Measurements from ENCODE around the gene LMO1.

- TF ChIP-seq EZH2 (IDR thresholded peaks at IDR 0.05; ENCODE audit: borderline replicate concordance), result no peak
- TF ChIP-seq CTCF (IDR thresholded peaks at IDR 0.05; ENCODE audit: poor library complexity), result no peak
- TF ChIP-seq EZH2phosphoT487 (IDR thresholded peaks at IDR 0.05; ENCODE audit: low read depth, severe bottlenecking, unreplicated experiment), result no peak
Measured at GRCh38 chr11:8204596-8204995, 59.1 kb downstream of the LMO1 start.
